Measurements from ENCODE around the gene DND1.

- TF ChIP-seq CTCF (IDR thresholded peaks at IDR 0.05; ENCODE audit: low read depth, low read length), result no peak
- no peak for TF ChIP-seq EZH2phosphoT487 (IDR thresholded peaks at IDR 0.05; ENCODE audit: low read depth)
Observed at GRCh38 chr5:140664359-140665119, 8.8 kb downstream of the DND1 start, which contains the start of gene WDR55.
